SH-SY5Y (cell line): ENCODE results near the gene UBXN10.

Experiments
- GATA2 ChIP-seq: IDR thresholded peaks from 2 replicates; pipeline ENCODE4 v1.6.1; 2011; ENCODE audit warnings: mild to moderate bottlenecking, low read depth, low read length
- GATA3 ChIP-seq: IDR thresholded peaks from 2 replicates; pipeline ENCODE4 v1.6.1; 2011; ENCODE audit warnings: low read depth, mild to moderate bottlenecking, low read length, moderate library complexity

DNA sequence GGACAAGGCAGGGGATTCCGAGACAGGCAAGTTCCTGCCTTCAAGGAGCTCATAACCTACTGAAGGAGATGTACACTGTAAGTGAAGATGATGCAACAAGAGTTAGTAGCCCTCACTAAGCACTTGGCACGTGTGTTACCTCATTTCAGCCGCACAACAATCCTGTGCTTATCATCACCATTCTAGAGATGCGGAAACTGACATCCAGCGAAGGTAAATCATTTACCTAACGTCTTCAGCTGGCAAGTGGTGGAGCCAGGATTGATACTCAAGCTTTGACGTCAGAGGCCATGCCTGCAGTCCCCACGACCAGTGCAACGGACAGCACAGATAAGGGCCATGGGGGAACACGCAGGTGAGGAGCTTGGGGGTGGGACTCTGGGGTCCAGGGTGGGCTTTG is 2.9 kb upstream of the UBXN10 start:
- TF ChIP-seq GATA2 (no peak), GATA3 (no peak)
